Measurements from ENCODE around the gene WHAMM.

GRCh38 chr15:82763361-82764116, 45.9 kb upstream of the WHAMM start:
- TF ChIP-seq POLR2A (IDR thresholded peaks at IDR 0.05) (peak; percentile 75 to 84), CTCF (IDR thresholded peaks at IDR 0.05 in 4 of 5, conservative IDR thresholded peaks at IDR 0.05 in 1 of 5) (no peak)
